ENCODE data around the gene SDK1.

The SDK1 gene

DNA sequence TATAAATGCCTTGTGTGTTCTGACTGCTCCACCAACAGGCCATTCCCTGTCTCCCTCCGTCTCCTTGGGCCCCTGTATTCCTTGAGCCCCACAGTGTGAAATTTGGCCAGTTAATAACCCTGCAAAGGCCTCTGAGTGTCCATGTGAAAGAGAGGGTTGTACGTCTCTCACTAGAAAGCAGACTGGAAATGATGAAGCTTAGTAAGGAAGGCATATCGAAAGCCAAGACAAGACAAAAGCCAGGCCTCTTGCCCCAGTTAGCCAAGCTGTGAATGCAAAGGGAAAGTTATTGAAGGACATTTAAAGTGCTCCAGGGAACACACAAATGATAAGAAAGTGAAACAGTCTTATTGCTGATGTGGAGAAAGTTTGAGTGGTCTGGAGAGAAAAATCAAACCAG is 680.2 kb downstream of the SDK1 start:
- no peak for DNase-seq (ENCODE audit: low spot score)

DNA sequence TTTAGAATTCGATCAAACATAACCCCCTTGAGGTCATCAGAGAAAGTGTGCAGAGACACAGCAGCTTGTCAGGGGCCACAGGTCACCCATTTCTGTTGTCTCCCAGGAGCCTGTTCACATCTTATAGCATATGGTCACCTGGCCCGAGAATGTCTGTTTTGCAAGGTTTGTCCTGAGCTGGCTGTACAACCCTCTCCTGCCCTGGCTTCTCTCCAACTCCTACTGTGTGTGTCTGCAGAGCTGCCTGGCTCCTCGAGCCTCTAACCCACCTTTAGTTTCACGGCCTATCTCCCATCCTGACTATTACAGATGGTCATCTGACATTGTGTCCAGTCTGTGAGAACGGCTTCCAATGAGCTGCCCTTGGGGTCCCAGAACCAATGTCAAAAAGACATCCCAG is 683.4 kb downstream of the SDK1 start:
- DNase-seq (ENCODE audit: low spot score), result no peak

DNA sequence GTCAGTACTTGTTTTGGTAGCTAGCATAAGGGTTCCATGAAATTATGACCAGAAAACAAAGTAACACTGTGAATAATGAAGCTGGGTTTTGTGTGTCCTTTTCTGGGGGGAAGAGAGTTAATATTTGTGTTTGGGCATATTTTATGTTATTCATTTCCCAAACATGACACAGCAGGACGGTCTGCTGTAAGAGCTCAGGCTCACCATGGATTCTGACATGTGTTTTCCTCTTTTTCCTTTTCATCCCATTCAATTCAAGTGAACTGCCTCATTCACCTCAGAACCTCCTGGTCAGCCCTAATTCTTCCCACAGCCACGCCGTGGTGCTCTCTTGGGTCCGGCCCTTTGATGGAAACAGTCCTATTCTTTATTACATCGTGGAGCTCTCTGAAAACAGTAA is 685.9 kb downstream of the SDK1 start:
- DNase-seq (ENCODE audit: low spot score), result no peak

DNA sequence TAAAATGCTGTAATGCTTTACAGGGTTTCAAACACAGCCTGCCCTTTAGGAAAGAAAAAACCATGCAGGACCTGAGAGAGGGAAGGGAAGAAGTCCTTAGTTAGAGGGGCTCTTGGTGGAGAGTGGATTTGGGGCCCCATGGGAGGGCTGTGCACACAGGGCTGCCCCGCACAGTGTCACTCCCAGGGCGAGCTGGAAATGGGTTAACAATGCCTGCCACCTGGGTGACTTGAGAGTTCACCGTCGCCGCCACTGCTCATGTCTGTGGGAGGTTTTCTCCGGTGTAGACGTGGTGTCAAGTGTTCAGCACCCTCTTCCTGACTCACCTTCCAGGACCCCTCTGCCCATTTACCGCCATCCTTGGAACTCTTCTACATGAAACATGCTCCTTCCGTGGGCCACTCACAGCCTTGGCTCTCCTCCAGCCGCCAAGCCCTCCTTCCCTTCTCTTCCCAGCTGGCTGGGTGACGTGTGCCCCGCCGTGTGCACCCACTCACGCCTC is 686.4 kb downstream of the SDK1 start:
- no peak for DNase-seq (ENCODE audit: low spot score)

DNA sequence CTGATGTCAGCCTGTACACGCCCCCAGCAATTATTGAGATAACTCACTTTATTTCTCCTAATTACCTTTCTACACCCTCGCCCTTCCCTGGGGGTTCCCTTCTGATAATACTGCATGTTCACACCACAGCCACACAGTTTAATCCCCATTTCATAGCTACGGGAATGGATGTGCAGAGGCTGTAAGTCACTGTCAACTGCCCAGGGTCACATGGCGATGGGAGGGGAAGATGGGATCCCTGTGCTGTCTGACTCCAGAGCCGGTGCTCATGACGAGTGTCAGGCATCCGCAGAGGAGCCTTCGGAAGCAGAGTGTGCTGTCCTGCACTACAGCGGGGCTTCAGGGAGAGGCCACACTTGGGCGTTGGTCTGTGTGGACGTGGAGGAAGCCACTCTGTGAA is 688.7 kb downstream of the SDK1 start:
- no peak for DNase-seq (ENCODE audit: low spot score)

DNA sequence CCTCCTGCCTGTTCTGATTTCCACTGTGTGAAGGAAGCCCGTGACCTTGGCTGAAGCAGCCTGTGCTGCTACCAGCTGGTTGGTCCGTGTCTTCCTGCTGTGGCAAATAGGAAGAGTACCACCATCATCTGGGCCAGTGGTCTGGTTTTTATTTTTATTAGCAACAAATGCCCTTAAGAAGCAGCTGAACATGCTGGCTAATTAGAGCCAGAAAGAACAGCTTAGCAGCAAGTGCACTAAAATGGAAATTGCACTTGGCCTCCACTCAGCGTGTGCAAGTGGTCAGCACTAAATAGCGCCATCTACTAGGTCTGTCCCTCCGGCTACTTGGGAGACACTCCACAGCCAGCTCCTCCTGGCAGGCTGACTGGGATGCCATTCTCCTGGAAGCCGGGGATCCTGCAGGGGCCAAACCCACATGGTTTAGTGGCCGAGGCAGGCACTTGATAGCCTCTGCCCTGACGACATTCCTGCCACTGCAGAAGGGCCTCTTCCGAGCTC is 690.7 kb downstream of the SDK1 start:
- DNase-seq (ENCODE audit: low spot score), result no peak

DNA sequence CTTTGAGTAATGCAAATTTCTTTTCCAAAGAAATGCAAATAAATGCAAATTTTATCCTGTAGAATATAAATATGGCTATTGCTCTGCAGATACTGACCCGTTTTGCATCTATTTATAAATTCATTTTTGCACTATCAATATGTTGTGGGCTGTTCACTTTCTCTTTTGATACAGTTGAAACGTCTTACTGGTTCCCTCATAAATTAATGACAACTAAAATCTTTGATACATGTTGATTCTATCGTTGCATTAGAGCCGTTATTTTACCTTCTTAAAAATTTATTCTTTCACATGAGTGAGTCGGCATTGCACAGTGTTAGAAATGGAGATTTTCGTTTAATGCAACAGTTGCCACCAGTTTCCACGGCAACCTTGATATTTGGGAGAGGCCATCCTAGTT is 691.8 kb downstream of the SDK1 start:
- DNase-seq (ENCODE audit: low spot score), result no peak

DNA sequence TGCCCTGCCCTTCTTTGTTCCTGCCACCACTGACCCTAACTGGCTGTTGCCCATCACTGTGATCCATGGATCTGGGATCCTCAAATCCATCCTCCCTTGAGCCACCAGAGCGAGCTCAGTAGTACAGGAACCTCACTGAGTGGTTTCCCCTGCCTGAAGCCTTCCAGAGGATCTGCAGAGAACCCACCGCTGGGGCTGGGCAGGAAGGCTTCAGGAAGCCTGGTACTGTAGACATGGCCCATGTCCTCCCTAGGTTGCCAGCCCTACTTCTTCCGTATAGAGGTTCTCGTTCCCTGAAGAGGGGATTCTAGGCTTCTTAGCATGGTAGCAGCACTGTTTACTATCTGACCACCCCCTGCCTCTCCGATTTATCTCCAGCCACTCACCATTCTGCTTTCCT is 693.7 kb downstream of the SDK1 start:
- DNase-seq (ENCODE audit: low spot score), result no peak

DNA sequence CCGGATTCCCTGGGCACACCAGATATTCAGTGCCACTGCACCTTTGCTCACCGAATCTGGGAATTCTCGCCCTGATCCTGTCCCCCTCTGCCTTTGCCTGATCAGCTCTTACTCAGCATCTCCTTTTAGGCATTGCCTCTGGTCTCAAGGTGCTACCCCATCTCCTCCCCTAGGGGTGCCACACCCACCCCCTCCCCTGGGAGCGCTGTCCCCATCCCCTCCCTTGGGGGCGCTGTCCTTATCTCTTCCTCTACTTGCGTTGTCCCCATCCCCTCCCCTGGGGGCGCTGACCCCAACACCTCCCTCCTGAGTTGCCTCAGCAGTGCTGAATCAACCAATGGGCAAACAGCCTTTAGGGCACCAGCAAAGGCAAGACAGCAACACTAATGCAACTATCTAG is 694.1 kb downstream of the SDK1 start:
- no peak for DNase-seq (ENCODE audit: low spot score)

DNA sequence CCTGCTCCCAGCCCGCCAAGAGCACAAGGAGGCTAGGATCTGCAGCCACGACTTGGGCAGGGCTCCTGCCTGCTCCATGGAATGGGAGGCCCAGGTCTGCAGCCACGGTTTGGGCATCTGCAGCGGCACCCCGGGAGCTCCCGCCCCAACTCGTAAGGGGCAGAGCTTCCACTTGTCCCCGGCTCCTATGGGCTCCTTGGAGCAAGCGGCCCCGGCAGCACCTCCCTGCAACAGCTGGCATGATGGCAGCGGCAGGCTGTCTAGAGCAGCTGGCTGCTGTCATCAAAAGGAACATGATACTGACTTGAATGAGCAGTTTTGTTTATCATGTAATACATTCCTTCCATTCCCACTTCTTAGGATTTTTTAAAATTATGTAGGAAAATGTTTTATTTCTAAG is 697.0 kb downstream of the SDK1 start:
- no peak for DNase-seq (ENCODE audit: low spot score)

DNA sequence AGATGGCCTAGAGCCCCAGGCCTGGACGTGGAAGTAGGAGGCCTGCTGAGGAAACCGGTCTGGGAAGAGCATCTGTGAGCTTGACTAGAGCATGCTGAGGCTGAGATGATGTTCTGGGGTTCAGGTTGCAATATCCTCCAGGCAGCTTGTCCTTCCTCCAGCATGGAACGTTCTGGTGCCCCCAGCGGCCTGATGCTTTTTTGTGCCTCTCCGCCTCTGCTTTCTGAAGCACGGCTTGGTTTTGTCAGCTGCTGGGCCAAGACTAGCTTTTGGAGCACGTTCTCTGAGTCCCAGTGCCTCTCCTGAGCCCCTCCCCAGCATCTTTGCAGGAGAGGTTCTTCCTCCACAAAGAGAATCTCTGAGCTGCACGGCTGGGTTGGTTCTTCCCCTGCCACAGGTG is 699.1 kb downstream of the SDK1 start:
- no peak for DNase-seq (ENCODE audit: low spot score)

DNA sequence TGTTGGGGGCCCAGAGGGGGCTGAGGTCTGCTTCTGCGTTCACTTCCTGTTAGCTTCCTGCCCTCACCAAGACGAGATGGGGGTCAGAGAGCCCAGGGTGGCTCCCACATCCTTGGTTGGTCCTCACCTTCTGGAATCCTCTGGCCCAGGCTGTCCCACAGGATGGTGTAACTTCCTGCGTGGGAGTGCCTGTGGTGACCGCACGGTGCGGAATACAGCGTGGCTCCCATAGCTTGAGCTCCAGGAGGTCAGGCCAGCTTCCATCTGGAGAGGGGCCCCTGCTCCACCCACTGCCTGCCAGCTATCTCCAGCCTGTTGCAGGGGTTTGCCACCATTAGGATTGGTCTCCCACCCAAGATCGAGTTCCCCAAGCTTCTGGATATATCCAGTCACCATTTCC is 699.9 kb downstream of the SDK1 start:
- DNase-seq (ENCODE audit: low spot score), result no peak

DNA sequence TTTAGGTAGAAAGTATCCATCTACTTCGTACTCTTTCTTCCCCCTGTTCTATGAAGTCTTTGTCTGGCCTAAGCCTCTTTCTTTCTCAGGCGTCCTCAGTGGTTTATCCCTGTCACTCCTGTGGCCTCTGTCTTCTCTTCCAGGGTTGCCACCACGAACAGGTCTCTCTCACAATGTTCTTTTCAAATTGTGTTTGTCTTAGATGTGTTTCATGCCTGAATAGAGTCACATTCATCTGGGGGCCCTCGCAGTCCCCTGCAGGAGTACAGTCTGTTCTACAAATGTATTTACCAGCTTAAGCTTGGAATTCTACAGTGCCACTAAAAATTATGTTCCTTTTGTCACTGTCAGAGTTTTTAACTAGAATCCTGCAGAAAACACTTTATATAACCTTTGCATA is 700.7 kb downstream of the SDK1 start:
- no peak for DNase-seq (ENCODE audit: low spot score)

DNA sequence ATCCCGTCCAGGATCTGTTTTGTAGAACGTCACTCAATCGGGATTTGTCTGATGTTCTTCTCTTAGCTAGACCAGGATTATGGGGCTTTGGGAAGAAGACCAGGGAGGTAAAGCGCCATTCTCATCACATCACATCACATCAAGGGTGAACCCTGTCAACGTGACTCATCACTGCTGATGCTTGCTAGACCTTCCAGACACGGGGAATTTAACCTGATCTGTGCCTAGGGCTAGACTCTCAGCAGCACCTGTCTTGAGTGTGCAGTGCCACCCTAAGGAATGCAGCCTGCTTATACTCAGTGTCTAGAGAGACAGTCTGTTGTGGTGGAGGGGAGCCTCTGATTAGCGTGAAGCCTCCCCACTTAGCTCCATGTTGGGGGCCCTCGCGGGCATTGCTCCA is 702.5 kb downstream of the SDK1 start:
- no peak for DNase-seq (ENCODE audit: low spot score)

DNA sequence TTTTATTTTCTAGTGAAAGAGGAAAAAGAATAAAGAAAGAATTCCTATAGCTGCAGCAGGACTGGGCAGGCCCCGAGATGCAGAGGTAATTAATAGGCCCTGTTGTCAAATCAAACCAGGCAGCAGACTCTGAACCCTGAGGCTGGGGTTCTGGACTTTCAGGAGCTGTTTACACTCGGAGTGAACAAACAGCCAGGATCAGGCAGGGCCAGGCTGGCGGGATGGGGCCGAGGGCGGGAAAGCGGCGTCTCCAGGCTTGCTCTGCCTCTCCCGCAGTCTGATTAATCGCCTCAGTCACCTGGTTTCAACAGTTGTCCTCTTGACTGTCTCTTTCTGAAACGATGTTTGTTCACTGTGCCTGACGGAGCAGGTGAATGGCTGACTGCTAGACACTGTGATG is 705.6 kb downstream of the SDK1 start:
- no peak for DNase-seq (ENCODE audit: low spot score)

DNA sequence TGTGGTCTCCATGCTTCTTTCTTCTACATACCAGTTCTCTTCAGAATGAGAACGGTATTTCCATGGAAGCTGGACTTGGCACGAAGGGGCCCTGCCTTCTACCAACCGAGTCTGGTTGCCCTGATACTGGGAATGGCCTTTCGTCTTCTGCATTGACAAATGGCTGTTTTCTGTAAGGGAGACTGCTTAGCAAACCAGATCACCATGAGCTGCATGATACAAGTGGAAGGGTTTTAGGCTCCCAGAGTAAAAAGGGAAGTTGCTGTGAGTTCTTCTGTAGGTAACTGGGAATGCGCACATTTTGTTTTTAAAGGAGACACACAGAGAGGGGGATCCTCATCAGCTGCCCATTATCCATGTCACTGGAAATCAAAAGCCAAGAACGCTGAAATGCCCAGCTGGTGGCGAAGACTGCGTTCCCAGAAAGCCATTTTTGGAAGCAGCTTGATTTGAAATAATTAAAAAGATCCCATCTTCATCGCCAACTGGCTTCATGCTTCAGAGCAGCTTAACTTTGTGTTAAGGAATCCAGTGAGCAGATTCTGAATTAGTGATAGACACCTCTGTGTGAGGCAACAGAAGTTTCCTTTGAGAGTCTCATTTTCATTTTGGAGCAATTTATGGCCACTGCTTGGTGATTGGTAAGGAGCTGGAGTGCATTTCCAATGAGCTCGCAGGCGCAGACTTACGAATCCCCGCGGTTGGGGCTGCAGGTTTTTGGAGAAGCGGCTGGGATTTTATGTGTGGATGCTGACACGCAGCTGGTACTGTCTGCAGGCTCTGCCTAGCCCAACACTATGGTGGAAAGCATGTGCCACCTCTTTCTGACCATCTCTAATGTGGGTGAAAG is 708.4 kb downstream of the SDK1 start:
- no peak for DNase-seq (ENCODE audit: low spot score)

DNA sequence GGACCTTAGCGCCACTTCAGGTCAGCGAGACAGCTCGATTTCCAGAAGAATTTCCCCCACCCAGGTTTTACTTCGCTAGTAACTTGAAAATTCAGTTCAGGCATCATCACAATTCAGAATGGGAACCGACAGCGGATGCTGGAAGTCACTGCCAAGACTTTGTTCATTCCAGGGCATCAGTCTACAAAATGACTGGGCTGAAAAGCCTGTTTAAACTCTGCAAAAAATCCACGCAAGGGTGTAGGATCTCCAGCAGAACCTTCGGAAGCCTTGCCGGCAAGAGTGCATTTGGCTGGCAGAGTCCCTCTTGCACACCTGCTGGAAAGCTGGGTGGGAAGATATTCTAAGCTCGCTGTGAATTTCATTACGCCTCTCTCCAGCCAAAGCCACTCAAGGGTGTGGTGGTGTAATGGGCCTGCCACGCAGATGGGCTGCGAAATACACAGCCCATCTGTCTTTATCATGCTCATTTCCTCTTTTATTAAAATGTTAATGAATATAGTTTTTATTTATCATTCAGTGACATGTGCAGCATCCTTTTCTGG is 709.1 kb downstream of the SDK1 start:
- DNase-seq (ENCODE audit: low spot score), result no peak

DNA sequence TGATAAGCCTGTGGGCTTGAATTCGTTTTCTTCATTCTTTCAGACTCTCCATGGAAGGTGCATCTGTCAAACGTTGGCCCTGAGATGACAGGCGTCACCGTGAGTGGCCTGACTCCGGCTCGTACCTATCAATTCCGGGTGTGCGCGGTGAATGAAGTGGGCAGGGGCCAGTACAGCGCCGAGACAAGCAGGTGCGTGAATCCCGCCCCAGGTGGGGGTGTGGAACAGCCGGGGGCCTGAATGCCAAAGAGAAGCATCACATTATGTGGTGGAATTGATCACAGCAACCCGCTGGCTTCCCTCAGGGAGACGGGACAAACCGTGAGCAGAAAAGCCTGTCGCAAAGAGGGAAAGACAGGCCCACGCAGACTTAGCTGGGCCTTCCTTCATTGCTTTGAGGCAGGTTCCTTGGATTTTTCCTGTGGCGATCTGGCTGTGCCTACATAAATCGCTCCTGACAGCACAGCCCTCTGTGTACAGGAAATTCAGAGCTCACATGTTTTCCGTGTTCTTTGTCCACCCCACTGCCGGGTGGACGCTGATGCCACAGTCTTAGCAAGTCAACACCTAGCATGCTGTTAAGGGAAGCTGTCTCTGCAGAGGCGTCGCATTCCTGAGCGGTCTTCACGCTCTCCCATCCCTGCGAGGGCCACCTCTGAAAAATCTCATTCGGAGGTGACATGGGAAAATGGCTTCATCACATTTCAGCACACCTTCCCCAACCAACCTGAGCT is 710.0 kb downstream of the SDK1 start:
- DNase-seq (ENCODE audit: low spot score), result no peak

DNA sequence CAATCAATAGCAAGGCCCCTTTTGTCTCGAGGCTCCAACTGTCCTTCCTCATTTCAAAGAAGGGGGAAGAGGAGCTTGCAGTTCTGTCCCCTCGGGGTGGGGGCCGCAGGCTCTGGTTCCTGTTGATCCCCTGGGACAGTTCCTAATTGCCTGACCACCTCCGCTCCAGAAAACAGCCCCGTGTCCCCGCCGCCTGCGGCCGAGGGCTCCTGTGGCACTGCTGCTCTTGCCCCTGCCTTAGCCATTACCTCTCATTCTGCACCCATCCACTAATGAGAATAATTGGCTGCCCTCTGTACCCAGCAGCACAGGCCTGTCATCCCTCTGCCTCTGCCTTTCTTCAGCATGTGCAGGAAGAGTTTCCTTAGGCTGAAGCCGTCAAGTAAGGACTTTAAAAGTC is 712.7 kb downstream of the SDK1 start:
- DNase-seq (ENCODE audit: low spot score), result no peak

DNA sequence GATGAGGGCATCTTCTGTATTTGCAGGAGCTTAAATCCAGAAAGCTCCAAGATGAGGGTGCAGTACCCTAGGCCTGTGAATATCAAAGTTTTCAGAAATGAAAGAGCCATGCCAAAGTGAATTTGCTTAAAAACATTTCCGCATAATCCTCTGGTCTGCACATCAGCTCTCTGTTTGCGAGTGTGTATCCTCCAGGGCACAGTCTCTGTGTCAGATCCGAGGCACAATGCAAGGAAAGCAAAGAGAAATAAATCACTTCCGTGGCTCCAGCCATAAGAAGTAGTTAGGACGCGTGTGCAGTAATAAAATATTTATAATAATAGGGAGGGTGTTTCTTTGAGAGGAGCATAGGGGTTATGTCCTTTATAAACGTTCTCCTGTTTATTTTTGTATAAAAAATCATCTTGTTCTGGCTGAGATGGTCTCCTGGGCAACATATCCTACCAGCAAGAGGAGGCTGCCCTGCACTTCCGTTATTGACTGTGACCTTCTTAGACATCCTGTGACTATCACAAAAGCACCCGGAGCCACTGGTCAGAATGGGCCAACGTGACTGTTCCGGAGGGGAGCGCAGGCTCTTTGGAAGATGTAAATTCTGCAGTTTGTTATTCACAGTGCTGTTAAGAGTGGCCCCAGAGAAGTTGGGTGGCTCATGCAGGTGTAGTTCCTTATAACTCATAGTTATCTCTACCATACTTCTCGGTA is 713.4 kb downstream of the SDK1 start:
- no peak for DNase-seq (ENCODE audit: low spot score)

DNA sequence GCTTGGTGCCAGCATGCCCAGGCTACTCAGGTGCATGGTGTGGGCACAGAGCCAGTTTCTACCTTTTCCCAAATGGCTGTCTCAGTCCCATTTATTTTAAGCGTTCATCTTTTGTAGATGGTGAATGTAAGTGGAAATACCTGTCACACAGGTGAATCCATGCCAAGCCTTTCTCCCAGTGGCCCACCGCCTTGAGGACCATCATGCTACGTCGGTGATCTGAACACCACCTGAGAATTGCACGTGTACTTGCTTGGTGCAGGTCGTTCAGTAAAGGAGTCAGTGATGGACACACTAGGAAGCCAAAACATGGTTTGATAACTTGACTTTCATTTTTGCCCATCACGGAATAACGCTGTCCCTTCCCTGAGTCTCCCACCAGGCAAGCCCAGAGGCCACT is 714.3 kb downstream of the SDK1 start:
- DNase-seq (ENCODE audit: low spot score), result no peak

DNA sequence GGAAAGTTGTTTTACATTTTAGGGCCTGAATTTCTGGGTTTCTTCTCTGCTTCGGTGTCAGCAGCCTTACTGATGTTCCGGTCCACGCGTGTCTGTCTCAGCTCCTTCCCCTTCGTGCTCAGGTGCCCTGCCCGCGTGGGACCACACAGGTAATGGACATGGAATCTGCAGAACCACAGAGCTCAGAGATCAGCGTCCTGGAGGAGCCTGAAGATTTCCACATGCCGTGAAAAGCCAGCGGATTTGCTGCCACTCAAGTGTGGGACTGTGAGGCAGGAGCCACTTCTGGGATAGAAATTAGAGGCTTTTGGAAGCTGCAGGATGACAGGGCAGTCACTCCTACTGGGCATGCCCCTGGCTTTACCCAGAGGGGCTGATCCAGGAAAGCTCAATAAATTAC is 714.9 kb downstream of the SDK1 start:
- DNase-seq (ENCODE audit: low spot score), result no peak

All from GM03348 (cell line).